Measurements from ENCODE around the gene ARID1B.

ARID1B gene

DNA sequence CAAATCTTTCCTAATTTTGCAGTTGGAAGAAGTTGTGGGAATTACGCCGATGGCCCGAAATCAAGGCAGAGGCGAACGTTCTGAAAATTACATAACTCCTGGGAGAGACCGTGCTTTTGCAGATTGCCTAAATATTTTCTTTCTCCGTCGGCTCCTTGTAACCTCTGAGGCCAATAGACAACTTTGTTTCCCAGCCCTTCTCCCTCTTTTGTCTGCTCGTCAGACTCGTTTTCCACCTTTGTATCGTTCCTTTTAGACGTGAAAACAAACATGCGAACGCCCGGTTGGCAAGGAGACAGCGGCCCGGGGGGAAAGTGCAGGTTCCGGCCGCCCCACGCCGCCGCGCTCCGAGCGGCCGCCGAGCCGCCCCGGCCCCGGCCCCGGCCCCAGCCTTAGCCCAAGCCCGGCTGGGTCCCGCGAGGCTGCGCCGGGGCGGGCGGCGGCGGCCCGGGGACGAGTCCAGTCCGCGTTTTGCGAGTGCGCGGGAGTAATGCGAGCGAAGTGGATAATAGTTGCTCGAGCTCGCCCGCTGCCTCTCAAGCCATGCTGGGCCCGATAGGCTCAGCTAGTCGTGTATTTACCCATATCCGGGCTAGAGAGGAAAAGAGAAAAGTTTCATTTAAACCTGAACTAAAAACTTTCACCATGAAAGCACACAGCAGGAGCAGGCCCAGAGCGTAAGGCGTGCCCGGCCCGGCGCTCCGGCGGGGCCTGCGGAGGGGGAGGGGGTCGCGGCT, at the start of gene ARID1B:
Gene ARID1B (plus strand): TSS at position 539 of the 737 bp plus-strand sequence. CDS start 303 bp downstream, outside the sequence.
- DNase-seq = peak; percentile 58

DNA sequence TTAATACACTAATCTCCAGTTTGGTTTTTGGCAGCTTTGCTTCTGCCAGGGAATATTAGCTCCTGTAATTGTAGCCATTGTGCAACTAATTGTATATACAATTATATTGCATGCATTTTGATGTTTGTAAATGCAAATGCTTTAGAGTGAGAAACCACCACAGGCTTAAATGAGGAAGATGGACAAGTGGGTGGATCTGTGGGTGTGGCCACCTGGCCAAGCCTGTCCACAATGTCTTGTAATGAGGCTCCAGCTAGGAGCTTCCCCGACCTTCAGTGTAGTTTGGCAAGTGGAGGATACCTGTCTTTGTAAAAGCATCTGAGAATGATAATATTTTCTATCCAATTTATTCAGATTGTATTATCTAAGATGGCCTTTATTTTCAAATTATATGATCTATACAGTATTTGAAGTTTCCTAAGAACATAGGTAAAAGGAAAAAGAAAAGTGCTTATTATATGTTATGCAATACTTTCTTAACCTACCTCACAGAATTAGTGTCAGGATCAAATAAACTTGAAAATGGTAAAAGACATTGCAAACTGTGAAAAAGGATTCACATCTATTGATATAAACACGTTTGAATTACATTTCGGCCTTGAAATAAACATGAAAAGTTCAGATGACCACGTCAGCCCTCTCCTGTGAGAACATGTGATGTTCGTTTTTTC, 49.3 kb upstream of the ARID1B start:
- DNase-seq = no peak

DNA sequence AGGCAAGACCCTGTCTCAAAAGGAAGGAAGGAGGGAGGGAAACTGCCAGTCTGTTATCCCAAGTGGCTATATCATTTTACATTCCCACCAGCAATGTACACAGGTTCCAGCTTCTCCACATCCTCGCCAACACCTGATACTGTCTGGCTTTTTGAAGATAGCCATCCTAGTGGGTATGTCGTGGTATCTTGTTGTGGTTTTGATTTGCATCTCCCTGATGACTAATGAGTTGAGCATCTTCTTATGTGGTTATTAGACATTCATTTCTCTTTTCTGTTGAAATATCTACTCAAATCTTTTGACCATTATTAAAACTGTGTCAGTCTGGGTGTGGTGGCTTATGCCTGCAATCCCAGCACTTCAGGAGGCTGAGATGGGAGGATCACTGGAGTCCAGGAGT, 47.9 kb upstream of the ARID1B start:
- no peak for DNase-seq

DNA sequence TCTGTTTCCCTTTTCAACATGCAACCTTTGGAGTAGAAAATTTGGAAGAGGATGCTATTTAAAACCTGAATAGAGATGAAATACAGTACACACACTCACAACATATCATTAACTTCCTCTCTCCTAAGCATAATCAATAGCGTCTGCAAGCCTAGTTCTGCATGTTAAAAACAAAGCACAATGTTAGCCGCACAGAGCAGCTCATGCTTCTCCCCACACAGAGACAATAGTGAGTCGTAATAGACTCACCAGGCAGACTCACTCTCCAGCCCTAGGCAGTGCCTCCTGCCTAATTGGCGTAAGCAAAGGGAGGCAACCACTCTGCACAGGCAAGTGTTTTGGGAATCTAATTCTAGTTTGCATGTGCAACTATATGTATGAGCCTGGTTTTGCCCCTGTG, 45.8 kb upstream of the ARID1B start:
- DNase-seq = peak; percentile 14

DNA sequence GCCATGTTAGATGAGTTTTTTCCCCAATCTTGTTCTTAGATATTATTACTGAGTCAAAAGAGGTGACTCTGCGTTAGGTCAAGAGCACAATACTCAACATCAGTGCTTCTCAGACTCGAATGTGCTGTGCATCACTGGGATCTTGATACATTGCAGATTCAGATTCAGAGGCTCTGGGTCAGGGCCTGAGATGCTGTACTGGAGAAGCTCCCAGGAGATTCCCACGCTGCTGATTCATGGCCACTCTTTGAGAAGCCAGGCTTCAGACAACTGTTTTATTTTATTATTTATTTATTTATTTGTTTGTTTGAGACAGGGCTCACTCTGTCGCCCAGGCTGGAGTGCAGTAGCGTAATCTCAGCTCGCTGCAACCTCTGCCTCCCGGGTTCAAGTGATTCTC, 41.4 kb upstream of the ARID1B start:
- DNase-seq = no peak

DNA sequence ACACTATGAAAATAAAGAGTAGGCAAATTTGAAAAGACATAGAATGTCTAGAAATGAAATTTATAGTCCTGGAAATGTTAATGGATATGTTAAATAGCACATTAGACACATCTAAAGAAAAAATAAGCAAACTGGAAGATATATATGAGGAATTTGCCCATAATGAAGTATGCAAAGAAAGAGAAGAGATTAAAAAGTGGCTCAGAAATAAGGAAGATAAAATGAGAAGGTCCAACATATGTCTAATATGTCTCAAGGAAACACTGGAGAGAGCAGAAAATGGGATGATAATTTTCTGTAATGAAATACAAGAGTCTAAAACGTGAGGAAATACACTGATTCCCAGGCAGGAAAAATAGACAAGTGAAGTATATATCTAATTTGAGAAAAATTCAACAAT, 36.6 kb upstream of the ARID1B start:
- no peak for DNase-seq

DNA sequence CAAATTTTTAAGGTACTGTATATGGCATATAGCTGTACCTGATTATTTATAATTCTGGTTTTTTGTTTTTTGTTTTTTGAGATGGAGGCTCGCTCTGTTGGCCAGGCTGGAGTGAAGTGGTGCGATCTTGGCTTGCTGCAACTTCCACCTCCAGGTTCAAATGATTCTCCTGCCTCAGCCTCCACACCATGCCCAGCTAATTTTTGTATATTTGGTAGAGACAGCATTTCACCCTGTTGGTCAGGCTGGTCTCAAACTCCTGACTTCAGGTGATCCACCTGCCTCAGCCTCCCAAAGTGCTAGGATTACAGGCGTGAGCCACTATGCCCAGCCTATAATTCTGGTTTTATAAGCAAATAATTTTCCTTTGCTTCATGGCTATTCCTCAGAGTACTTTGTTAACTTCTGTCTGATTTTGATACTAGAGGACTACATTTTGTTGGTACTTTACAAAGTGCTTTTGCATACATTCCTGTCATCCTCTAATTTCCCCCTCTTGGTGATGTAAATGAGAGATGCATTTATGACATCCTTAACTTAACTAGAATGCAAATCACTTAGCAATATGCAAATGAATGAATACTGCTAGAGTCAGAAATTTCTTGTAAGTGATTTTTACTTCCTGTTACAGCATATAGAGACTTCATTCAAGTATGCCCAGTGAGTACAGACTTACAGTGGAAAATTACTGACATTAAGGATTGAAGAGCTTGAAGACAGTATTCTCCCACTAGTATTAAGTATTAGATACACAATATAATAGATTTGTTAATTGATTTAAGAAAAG, 35.7 kb upstream of the ARID1B start:
- DNase-seq = no peak

DNA sequence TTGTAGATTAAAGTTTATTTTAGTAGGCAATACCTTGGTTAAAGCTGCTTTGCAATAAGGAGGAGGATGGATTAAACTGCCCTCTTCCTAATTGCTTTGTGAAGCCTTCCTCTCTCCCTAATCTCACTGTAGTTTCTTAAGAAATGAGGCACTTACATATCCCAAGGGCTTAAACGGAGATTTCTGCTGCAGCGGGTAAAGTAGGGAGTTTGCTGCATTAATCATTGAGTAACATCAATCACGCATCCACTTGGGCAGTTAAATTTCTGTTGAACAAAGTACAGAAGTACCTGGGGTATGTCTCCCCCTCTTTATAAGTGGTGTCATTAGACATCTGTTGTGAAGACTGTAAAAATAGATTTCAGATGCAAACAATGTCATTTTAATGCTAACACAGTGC, 29.5 kb upstream of the ARID1B start:
- no peak for DNase-seq

DNA sequence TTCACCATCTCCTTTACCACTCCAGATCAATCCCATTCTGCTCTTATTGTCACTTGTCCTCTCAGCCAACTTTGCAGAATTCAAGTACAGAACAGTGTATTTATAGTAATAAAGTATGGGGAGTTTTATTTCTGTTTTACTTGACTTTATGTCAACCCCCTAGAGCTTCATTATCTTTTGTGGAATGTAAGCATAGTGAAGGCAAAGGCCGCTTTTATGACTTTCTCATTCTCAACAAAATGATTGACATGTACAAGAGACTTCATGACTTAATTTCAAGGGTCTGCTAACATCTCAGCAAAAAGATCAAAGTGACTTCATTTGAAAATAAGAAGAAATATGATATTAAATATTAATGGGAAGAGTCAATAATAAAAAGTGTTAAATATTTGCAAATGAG, 28.7 kb upstream of the ARID1B start:
- no peak for DNase-seq

DNA sequence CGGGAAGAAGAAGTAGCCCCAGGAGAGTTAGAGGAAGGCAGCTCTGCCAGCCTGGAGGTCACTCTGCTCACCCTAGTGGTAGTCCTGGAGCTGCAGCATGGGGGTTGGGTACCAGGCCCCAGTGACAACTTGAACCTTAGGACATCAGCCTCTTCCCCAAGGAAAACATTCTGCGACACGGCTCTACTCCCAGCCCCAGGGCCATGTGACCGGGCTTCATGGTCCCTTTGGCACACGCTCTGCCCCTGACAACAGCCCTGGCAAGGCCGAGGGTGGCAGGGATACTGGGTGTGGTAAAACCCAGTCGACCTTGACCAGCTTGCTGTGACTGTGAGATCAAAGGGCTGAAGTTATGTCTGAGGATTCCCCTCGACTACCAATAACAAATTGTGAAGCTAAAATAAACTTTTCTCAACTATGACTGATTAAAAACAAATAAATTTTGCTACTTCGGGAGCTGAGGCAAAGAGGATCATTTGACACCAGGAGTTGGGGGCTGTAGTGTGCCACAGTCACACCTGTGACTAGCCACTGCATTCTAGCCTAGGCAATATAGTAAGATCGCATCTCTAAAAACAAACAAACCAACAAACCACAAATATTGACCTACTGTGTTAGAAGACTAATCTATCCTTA, 24.4 kb upstream of the ARID1B start:
- no peak for DNase-seq

DNA sequence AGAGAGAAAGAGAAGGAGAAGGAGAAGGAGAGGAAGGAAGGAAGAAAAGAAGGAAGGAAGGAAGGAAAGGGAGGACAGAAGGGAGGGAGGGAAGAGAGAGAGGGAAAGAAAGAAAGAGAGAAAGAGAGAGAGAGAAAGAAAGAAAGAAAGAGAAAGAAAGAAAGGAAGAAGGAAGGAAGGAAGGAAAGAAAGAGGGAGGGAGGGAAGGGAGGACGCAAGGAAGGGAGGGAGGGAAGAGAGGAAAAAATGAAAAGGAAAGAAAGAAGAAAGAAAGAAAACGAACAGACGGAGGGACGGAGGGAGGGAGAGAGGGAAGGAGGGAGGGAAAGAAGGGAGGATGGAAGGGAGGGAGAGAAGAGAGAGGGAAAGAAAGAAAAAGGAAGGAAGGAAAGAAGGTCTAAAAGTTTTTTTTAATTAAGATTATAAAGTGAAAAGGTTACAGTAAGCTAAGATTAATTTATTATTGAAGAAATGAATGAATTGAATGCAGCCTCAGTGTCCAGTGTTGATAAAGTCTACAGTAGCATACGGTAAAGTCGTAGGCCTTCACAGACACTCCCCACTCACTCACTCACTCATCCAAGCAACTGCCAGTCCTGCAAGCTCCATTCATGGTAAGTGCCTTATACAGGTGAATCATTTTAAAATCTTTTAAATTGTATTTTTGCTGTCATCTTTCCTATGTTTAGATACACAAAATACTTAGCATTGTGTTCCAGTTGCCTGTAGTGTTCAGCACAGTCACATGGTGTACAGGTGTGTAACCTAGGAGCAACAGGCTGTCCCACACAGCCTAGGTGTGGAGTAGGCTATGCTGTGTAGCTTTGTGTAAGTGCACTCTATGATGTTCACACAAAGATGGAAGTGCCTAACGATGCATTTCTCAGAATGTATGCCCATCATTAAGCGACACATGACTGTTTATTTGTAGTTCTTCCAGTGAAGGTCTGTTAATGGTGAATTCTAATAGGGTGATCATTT, 20.3 kb upstream of the ARID1B start:
- no peak for DNase-seq

DNA sequence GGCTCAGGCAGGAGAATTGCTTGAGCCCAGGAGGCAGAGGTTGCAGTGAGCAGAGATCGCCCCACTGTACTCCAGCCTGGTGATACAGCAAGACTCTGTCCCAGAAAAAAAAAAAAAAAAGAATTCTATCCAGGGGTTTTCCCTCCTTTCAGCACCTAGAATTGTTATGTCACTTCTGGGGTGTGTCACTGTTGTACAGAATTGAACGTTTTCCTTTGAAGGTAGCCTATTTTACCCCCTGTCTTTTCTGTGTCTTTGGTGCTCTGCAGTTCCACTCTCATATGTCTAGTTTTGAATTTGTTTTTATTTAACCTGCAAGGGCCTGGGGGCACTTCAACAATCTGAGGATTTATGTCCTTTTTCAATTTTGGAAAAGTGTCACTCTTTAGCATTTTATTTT, 19.3 kb upstream of the ARID1B start:
- DNase-seq = no peak

DNA sequence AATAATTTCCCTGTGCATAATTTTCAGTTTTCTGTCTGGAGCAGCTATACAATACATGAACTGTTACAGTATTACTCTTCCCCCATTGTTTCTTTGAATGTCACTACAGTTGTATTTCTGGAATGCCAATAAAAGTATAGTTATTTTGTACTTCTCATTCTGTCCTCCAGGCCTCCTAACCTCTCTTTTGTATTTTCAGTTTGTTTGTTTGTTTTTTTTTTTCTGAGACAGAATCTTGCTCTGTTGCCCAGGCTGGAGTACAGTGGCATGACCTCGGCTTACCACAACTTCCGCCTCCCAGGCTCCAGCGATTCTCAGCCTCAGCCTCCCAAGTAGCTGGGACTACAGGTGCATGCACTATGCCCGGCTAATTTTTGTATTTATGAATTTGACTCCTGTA, 16.8 kb upstream of the ARID1B start:
- no peak for DNase-seq

DNA sequence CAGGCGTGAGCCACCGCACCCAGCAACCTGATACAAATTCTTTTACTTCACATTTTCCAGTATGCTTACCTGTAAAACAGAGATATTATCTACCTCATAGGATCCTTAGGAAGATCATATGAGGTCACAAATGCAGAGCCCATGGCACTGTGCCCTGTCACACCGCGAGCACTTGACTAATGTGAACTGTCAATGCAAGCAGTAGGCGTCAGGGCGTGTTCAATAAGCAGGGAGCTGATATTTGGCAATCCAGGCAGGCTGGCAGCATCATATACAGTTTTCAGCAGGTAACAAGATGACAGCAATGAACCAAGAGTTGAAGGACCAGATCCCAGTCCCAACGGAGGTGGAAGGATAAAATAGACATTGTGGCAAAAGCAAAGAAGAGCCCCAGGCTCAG, 14.6 kb upstream of the ARID1B start:
- no peak for DNase-seq

DNA sequence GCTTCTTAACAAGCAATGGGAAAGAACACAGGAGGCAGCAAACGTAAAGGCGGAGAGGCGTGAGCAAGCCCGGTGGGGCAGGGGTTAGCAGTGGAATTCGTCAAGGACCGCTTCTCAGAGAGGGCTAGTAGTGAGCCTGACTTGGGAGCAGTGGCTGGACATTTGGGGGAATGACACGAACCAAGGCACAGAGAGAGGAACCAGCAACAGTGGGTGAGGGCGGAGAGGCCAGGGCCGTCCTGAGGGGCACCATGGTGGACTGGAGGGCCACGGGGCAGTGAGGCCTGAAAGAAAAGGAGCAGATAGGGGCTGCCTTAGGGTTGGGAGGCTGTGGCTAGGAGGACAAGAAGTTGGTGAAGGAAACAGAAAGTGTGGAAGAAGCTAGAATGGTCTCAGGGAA, 12.1 kb upstream of the ARID1B start:
- no peak for DNase-seq

DNA sequence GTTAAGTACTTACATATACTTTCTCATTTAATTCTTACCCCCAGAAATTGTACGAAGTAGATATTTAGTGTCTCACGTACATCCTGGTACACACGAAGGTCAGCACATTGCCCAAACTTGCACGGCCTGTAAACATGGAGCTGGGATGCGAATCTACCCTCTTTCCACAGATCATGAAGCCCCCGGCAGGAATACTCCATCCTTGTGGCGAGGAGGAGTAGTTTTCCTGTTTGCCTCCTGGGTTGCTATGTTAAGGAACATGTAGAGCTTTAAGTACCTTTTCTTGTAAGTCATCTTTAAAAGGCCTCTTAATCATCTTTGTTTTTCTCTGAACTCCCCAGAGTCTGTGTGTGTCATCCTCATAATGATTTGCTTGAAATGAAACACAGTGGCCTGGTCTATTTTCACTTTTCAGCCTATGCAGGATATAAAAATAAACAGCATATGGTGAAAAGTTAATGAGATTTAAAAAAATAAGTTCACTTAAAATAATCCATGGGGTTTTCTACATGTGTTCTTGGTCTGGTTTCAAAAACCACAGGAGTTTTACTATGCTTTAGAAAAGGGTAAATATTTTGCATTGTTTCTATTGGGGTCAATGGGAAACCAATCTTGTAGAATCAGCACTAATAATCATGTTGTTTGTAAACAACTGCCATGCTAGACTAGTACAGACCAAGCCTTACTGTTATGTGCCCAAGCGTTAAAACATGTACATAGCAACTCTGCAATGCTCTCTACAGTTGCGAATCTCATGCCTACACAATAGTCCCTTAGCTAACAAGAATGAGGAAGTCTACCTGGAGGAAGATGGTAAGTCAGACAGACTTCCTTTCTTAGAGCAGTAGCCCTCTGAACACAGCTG, 9.3 kb upstream of the ARID1B start:
- no peak for DNase-seq

DNA sequence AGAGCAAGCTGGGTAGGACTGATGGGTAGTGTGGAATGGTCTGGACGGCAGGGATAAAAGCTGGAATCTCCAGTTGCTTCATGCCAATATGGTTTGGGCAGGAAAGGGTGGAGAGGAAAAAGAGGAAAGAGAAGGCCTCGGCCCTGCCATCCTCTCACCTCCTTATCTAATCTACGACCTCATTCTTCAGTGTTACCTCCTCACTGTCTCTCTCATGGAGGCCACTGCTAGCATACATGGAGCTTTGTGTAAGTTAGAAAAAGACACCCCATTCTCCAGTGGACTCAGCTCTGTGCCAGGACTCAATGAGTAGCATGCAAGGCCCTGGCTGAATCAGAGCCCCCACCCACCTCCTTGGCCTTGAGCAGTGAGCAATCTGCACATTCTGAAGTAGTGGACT, 6.1 kb upstream of the ARID1B start:
- DNase-seq = no peak

DNA sequence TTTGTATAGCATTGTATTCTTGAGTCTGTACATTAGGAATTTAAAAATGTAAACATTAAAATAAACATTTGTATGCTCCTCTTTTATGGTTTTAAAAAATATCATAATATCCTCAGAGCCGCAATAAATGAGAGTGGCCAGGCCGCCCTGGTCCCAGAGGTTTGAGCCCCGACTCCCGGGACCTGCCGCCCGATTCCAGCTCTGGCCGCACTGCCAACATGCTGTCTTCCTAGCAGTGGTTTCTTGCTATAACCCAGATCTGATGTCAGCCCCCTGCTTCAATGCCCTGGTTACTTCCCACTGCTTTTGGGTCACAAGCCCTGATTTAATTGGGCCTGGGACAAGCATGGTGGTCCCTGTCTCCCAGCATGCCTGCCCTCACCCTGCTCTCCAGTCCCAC, 5.4 kb upstream of the ARID1B start:
- no peak for DNase-seq

DNA sequence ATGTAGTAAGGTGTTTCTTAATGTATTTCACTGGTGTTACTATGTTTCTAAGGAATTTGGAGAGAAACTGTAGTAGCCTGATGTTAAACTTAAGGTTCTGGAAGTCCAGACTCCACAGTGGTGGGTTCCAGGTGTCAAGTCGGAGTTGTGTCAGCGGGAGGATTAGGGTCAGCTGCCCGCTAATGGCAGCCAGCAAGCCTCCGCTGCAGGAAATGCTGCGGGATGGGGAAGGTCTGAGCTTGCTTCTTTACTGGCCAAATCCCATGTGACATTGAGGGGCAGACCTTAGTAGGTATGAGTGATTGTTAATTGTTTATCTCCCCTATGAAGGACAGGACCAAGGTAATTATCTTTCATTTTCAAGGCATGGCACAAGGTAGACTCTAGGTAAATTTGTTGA, 3.7 kb upstream of the ARID1B start:
- DNase-seq = no peak

DNA sequence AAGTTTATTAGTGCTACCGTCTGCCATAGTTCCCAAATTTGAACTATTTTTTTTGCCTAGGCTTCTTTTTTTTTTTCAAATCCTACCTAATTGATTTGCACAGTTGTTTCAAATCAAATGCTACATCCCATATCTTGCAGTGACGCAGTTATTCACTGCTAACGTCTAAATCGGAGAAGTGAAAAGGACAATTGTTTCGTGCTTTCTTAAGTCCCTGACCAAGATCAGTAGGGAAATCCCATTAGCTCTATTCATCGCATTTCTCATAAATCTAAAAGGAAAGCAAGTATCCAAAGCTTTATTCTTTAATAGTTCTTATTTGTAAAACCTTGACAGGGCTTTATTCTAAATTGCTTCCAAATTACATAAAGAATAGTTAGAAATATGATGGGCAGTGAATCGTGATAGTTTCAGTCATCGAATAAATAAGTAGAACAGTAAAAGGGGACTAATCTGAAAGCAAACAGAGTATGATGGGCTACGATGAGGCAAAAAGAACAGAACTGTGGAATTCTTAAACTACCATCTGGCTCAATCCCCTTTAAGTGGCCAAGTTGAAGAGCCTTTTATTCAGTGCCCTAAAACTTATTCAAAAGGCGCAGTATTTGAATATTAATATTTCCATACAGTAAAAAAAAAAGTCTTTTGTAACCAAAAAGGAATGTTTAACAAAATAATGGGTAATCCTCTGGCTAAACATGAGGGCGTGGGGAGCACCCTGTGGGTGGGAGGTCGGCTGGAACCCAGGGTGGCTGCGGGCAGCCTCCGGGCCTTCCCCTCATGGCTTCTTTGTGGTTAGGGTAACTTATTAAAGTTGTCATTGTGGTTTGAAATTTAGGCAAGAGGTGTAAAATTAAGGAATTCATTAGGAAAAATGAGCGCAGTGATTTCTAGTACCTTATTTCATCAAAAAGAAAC, 3.0 kb upstream of the ARID1B start:
- DNase-seq = no peak
